Motor neuron (in vitro differentiated cells): ENCODE measurements around the gene SLC7A10. TPM values are rescaled to one million over a fixed set of nuclear protein-coding genes. Genes with fewer than 3 reads are reported as not detected.
"Not testable (repeated sequence)": the region's sequence is repeated elsewhere in the genome, so short reads cannot be mapped to it uniquely, and the experiment has no call there.

Experiments used
- ATAC-seq, 8 experiments: fragments of 200-7000 bp; cut with Tn5 transposase; replicated peaks in 6 of 8; 2 replicates each; pipeline ENCODE4 v1.8.0; 2021; ENCODE audit warnings: mild to moderate bottlenecking in 8 of 8, moderate library complexity in 8 of 8
- H3K27ac ChIP-seq, 2 donors: fragments of 250-450 bp; sonication (Bioruptor Pico); 2 replicates each; pipeline ENCODE4 v1.9.0; 2021; ENCODE audit warnings: antibody characterized with exemption in 2 of 2, mild to moderate bottlenecking in 2 of 2, moderate library complexity in 1 of 2
- H3K4me1 ChIP-seq, 2 donors: fragments of 250-450 bp; sonication (Bioruptor Pico); replicated peaks in 1 of 2; 2 replicates each; pipeline ENCODE4 v1.6.1; 2021; ENCODE audit warnings: antibody characterized with exemption in 2 of 2, mild to moderate bottlenecking in 2 of 2, moderate library complexity in 1 of 2
- H3K4me3 ChIP-seq, 5 donors: fragments of 250-450 bp; sonication (Bioruptor Pico); 2 replicates each; pipeline ENCODE4 v1.9.0; 2021; ENCODE audit warnings: antibody characterized with exemption in 5 of 5, mild to moderate bottlenecking in 5 of 5, moderate library complexity in 4 of 5
- WGBS, 10 experiments: fragments of 450-650 bp; shearing (Covaris generic); methylation state at CpG; one replicate each; pipeline ENCODE4 v1.0.0; 2022; 5-methylcytosine and 5-hydroxymethylcytosine counted together
- in situ Hi-C, 9 experiments: fragments of 400-800 bp; cut with MboI; loops; one replicate each; pipeline ENCODE4 v1.15.0; 2021; ENCODE audit warnings: low sequenced_read_pairs in 9 of 9, low pct_unique_long_range_greater_than_20kb in 2 of 9; ENCODE audit not compliant: unreplicated experiment in 9 of 9
- total RNA-seq, 8 experiments: library from RNA; unstranded; fragments of 300-600 nt; gene quantifications; 2 replicates each; pipeline versions ENCODE4 v1.2.3 to v1.2.4, GENCODE V29; 2022

SLC7A10 gene
- total RNA-seq, 8 experiments from 2014 or later: 0.20 to 1.7 (median 0.43) TPM

GRCh38 chr19:33232656-33233055 is 7.0 kb upstream of the SLC7A10 start:
- Histone ChIP-seq H3K27ac (no peak overlapping the region), H3K4me3 (no peak overlapping the region), H3K4me1 (no peaks in the 10 kb centered on the region)
- in situ Hi-C loops: loop anchor here in 7 of 9 experiments (10.0 to 25.0 kb wide), 5 partner anchors 172 to 532 kb away; no protein-coding TSS in a partner anchor
- ATAC-seq: peak in 2 of 8 experiments; percentile 19 to 33
- WGBS, 10 experiments: 0 to 86% (median 40%) methylated on average over 1 to 10 of the region's 12 CpGs; no CpG with 5 or more reads in 2 of the 10 experiments

DNA sequence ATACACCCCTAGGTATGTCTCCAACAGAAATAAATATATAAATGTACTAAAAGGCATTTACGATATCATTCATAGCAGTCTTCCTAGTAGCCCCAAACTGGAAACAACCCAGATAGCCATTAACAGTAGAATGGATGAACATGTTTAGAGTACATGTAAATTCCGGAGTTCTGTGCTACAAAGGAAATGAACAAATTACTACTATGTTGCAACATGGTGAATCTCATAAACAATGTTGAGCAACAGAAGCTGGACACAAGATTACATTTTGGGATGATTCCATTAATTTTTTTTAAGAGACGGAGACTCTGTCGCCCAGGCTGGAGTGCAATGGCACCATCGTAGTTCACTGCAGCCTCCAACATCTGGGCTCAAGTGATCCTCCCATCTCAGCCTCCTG is 5.9 kb upstream of the SLC7A10 start:
- WGBS, 10 experiments: 0 to 100% (median 90%) methylated on average over 1 to 5 of the region's 5 CpGs; no CpG with 5 or more reads in 3 of the 10 experiments
- Histone ChIP-seq H3K4me3 (no peak overlapping the region), H3K4me1 (no peaks in the 10 kb centered on the region), H3K27ac (no peak overlapping the region)
- in situ Hi-C loops: loop anchor here in 7 of 9 experiments (10.0 to 25.0 kb wide), 5 partner anchors 173 to 533 kb away; no protein-coding TSS in a partner anchor
- peak in 1 of 8 experiments; percentile 41 for ATAC-seq

GRCh38 chr19:33229962-33230361 is 4.3 kb upstream of the SLC7A10 start:
- ATAC-seq: no peak
- 0 to 100% (median 85%) methylated on average over 1 to 5 of the region's 5 CpGs; no CpG with 5 or more reads in 2 of the 10 experiments for WGBS, 10 experiments
- in situ Hi-C loops: loop anchor here in 7 of 9 experiments (10.0 to 25.0 kb wide), 5 partner anchors 175 to 535 kb away; no protein-coding TSS in a partner anchor

GRCh38 chr19:33227870-33228599 is 2.4 kb upstream of the SLC7A10 start:
- no peak for ATAC-seq
- in situ Hi-C loops: loop anchor here in 4 of 9 experiments (25.0 kb wide), 2 partner anchors 184 to 534 kb away; no protein-coding TSS in a partner anchor
- Histone ChIP-seq H3K4me3 (no peak overlapping the region), H3K4me1 (peaks cover 0 to 4% of the 10 kb centered on the region in 2 donors), H3K27ac (no peak overlapping the region)
- WGBS, 10 experiments: 0 to 100% (median 88%) methylated on average over 1 of the region's 1 CpG; no CpG with 5 or more reads in 2 of the 10 experiments

More at GRCh38 chr19:33229962-33230361, 4.3 kb upstream of the SLC7A10 start:
- Histone ChIP-seq H3K4me1 (peaks cover 0 to 4% of the 10 kb centered on the region in 2 donors), H3K27ac (no peak overlapping the region), H3K4me3 (no peak overlapping the region)

DNA sequence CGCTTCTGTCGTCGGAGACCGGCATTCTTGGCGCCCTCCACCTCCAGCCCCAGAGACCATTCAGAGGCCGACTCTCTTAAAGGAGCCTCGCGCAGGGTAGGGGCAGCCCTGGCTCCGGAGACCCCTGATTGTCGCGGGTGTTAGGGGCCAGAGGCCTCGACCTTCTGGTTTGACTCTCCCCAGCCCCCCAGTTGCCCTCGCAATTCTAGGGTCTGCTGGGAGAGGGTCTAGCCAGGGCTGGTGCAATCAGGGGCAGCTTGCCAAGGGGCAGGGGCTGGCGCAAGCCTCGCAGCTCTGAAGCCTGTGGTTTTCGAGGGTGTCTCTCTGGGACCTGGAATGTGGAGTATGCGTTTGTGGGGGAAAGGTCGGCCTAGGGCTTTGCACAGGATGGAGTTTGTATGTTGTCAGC is 1.6 kb upstream of the SLC7A10 start:
- H3K27ac ChIP-seq: no peak overlapping the region
- in situ Hi-C loops: loop anchor here in 4 of 9 experiments (25.0 kb wide), 2 partner anchors 185 to 535 kb away; no protein-coding TSS in a partner anchor
- ATAC-seq: no peak
- no peak overlapping the region for H3K4me3 ChIP-seq
- H3K4me1 ChIP-seq: peaks cover 0 to 4% of the 10 kb centered on the region in 2 donors
- 61 to 100% (median 67%) methylated on average over 1 to 4 of the region's 18 CpGs; no CpG with 5 or more reads in 5 of the 10 experiments for WGBS, 10 experiments

GRCh38 chr19:33226550-33227241 is 1.0 kb upstream of the SLC7A10 start:
- in situ Hi-C loops: loop anchor here in 4 of 9 experiments (25.0 kb wide), 2 partner anchors 186 to 536 kb away; no protein-coding TSS in a partner anchor
- H3K4me3 ChIP-seq: no peak overlapping the region
- ATAC-seq: peak; percentile 48 to 72 (median 60)
- H3K4me1 ChIP-seq: peaks cover 0 to 4% of the 10 kb centered on the region in 2 donors
- H3K27ac ChIP-seq: no peak overlapping the region
- 0% methylated on average over 2 of the region's 66 CpGs; no CpG with 5 or more reads in 9 of the 10 experiments for WGBS, 10 experiments

GRCh38 chr19:33224694-33225457 is 774 bp downstream of the SLC7A10 start:
- in situ Hi-C loops: loop anchor here in 4 of 9 experiments (25.0 kb wide), 2 partner anchors 187 to 537 kb away; no protein-coding TSS in a partner anchor
- no peak overlapping the region for H3K27ac ChIP-seq
- 8 to 86% (median 48%) methylated on average over 2 to 7 of the region's 18 CpGs; no CpG with 5 or more reads in 3 of the 10 experiments for WGBS, 10 experiments

DNA sequence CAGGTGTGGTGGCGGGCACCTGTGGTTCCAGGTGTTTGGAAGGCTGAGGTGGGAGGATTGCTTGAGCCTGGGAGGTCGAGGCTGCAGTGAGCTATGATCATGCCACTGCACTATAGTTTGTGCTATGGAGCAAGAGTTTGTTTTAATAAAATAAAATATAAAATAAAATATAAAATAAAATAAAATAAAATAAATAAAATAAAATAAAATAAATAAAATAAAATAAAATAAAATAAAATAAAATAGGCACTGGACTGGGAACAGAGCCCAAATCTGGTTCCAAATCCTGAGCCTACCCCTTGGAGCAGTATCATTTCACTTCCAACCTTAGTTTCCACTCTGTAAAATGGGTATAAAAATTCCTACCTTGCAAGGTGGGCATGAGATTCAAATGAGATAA is 3.4 kb downstream of the SLC7A10 start:
- ATAC-seq, H3K27ac ChIP-seq, H3K4me3 ChIP-seq, H3K4me1 ChIP-seq, in situ Hi-C loops: not testable (repeated sequence)
- WGBS, 10 experiments: 20 to 100% (median 77%) methylated on average over 1 to 2 of the region's 2 CpGs

More at GRCh38 chr19:33224694-33225457, 774 bp downstream of the SLC7A10 start:
- Histone ChIP-seq H3K4me1 (peaks cover 0 to 4% of the 10 kb centered on the region in 2 donors), H3K4me3 (peak overlapping the region in 2 of 5 donors; percentile 20 to 24)
- no peak for ATAC-seq

- WGBS, 10 experiments: 42 to 83% (median 60%) methylated on average over 1 to 2 of the region's 6 CpGs; no CpG with 5 or more reads in 7 of the 10 experiments
- no peak overlapping the region for H3K4me3 ChIP-seq
- ATAC-seq: peak in 4 of 8 experiments; percentile 20 to 73 (median 51)
- no peak overlapping the region for H3K27ac ChIP-seq
- in situ Hi-C loops: no loop called here
- H3K4me1 ChIP-seq: peaks cover 0 to 4% of the 10 kb centered on the region in 2 donors
Observed at GRCh38 chr19:33221638-33222037, 4.0 kb downstream of the SLC7A10 start.

- WGBS, 10 experiments: 44 to 78% (median 65%) methylated on average over 3 to 8 of the region's 9 CpGs; no CpG with 5 or more reads in 2 of the 10 experiments
- ATAC-seq: no peak
- H3K4me1 ChIP-seq: peaks cover 0 to 1% of the 10 kb centered on the region in 2 donors
- H3K27ac ChIP-seq: no peak overlapping the region
- no peak overlapping the region for H3K4me3 ChIP-seq
- in situ Hi-C loops: no loop called here
Observed at GRCh38 chr19:33220735-33221134, 4.9 kb downstream of the SLC7A10 start.

- H3K4me1 ChIP-seq: no peaks in the 10 kb centered on the region
- no peak for ATAC-seq
- in situ Hi-C loops: no loop called here
- H3K4me3 ChIP-seq: no peak overlapping the region
- 69 to 100% (median 79%) methylated on average over 1 to 10 of the region's 18 CpGs; no CpG with 5 or more reads in 5 of the 10 experiments for WGBS, 10 experiments
- H3K27ac ChIP-seq: no peak overlapping the region
Observed at GRCh38 chr19:33220115-33220514, 5.5 kb downstream of the SLC7A10 start.

DNA sequence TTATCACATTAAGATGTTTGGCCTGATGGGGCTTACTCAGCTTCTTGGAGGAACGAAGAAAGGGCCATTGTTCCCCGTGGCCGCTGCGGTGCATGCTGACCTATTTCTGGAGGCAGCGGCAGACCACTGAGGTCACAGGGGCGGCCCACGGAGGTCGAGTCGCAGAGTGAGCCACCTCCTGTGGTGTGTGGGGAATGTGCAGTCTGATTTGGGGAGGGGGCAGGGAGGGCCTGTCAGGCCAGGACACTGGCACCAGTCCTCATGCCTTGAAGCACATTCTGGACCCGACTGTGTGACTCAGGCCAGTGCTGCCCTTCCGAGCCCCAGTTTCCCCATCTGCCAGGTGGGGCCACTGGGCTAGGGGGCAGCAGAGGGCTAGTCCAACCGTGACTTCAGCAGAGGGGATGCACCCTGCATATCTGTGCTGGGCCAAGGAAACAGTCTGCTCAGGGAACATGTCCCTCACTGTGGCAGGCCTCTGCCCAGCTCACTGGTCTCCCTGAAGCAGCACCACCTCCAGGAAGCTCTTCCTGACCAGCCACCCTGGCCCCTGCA is 6.3 kb downstream of the SLC7A10 start:
- H3K4me1 ChIP-seq: no peaks in the 10 kb centered on the region
- no peak overlapping the region for H3K27ac ChIP-seq
- WGBS, 10 experiments: 20 to 61% methylated on average over 1 to 6 of the region's 12 CpGs; no CpG with 5 or more reads in 8 of the 10 experiments
- ATAC-seq: peak in 1 of 8 experiments; percentile 54
- in situ Hi-C loops: no loop called here
- H3K4me3 ChIP-seq: no peak overlapping the region
